Measurements from ENCODE around the gene AATF.

AATF gene

GRCh38 chr17:37081287-37081686 is 132.5 kb downstream of the AATF start:
- no peak for DNase-seq (ENCODE audit: low read depth, low spot score)

DNA sequence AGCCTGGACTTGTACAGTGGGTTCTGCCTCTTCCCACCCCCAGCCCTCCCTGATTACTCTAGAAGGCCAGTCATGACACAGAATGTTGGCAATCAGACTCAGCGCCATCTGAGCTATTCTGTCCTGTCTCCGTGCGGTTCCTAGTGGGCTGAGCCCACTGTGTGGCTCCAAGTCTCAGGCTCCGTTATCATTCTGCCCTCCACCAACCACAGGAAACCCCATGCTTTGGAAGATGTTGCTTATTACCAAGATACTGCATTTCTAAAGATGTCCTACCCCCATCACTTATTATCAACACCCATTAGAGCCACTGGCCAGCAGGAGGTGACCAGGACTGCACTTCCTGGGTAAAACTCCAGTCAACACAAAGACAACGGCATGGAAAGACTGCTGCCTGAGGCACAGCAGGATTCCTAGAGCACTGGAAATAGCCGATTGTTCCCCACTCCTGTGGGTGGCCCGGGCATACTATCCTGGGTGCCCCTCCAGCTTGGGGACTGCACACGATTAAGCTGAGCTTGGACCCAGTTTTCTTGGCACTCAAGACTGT is 133.6 kb downstream of the AATF start:
- DNase-seq (ENCODE audit: low read depth, low spot score): peak; percentile 34

DNA sequence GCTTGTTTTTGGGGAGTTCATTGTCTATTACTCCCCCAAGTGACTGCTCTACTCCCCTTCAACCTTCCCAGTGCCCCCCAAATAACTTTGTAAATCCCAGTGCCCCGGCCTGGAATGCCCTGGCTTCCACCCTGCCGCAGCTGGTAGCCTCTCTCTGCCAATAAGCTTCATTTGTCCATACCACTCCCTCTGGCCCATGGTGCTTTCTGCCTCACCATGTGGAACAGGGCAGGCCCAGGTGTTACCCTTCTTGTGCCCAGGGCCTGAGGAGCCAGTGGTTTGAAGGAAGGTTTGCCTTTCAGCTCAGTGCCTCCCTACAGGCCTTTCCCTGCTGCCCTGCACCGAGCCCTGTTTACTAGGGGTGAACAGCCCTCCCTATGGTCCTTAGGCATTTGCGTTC is 134.2 kb downstream of the AATF start:
- no peak for DNase-seq (ENCODE audit: low read depth, low spot score)

DNA sequence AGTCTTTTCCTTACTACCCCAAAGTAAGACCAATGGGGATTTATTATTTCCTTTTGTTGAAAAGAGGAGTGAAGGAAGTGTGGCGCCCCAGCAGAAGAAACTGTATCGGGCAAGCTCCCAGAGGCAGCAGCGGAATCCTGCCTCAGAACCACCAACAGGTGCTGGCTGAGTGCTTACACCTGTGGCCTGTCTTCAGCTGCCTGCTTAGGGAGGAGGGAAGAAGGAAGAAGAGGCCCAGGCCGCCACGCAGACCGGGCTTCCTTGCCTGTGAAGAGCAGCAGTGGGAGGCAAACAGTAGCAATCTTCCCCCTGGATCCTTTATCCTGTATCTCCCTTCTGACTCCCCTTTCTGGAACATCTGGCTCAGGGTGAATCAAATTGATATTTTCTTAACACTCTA is 134.7 kb downstream of the AATF start:
- no peak for DNase-seq (ENCODE audit: low read depth, low spot score)

DNA sequence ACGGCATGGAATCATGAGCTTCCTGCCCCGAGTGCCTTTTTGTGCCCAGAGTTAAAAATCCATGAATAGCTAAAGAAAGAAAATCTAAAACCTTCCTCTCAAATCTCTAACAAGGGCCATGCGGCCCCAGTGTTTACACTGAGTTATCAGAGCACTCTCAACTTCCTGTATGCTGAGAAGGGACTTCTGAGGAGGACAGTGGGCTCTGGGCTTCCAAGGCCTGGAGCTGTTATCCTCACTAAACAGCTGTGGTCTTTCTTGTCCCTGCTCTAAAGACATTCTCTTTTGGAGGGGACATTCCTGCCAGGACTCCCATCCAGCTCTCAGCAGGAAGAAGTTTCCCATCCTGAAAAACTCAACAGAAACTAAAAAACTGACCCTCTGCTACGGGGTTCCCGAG is 135.6 kb downstream of the AATF start:
- no peak for DNase-seq (ENCODE audit: low read depth, low spot score)

DNA sequence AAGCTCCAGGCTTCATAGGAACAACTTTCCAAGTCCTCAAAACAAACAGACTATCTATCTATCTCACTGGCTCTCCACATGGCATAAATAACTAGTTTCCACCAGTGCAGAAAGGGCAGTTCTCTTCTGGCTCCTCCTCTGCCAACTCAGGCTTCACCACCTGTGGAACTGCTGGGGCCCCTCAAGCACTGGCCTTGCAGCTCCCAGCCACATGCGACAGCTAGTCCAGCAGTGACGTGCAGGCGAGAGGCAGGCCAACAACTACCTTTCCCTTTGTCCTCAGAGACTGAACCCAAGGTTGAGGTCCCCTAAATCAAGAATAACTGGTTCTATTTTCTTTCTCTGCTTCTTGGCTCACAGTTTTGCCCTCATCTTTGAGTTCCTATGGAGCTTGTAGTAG is 137.6 kb downstream of the AATF start:
- DNase-seq (ENCODE audit: low read depth, low spot score): no peak

GRCh38 chr17:37086948-37087347 is 138.2 kb downstream of the AATF start:
- no peak for DNase-seq (ENCODE audit: low read depth, low spot score)

GRCh38 chr17:37087683-37088082 is 138.9 kb downstream of the AATF start:
- DNase-seq (ENCODE audit: low read depth, low spot score): no peak

DNA sequence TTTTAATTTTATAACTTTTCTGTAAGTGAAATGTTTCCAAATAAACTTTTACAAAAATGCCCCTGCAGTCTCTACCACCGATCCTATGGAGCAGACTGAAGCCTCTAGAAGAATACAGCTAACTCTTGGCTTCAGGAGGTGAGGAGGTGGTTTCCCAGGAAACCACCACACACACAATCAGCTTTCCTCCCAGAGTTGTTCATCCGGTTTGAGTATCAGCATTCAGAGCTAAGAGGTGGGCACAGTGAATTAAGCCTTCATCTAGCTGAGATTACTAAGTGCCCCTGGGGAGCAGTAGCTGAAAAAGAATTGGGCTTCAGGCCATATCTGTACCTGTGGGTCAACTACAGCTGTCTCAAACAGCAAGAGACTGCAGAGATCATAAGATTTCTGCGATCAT is 139.7 kb downstream of the AATF start:
- peak; percentile 58 for DNase-seq (ENCODE audit: low read depth, low spot score)

GRCh38 chr17:37088913-37089312 is 140.2 kb downstream of the AATF start:
- no peak for DNase-seq (ENCODE audit: low read depth, low spot score)

DNA sequence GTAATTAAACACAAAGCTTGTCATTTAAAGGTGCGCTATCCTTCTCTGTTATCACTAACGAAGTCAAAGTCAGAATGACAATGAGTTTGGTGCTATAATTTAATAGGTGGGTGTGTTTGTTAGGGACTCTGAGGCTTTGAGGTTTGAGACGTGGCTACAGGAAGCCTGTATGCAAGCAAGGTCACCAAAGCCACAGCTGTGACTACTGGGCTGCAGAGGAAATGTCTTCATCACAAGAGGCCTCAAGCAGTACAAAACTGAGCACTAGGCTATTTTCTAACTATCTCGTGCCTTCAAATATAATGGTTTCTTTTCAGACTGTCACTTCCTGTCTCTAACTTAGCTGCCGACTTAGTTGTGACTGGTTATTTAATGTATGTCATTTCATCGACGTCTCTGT is 141.2 kb downstream of the AATF start:
- DNase-seq (ENCODE audit: low read depth, low spot score): no peak

- DNase-seq (ENCODE audit: low read depth, low spot score): no peak
These were observed 142.2 kb downstream of the AATF start for GRCh38 chr17:37090941-37091340.

DNA sequence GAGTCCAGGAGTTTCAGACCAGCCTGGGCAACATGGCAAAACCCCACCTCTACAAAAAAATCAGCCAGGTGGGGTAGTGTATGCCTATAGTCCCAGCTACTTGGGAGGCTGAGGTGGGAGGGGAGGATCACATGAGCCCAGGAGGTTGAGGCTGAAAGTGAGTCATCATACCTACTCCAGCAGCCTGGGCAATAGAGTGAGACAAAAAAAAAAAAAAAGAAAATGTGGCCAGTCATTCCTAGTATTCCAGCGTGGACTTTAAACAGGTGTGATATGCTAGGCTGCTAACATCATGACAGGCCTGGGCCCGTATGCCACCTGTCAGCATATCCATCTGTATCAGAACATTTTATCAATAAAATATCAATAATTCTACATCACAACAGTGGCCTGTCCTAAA is 143.3 kb downstream of the AATF start:
- no peak for DNase-seq (ENCODE audit: low read depth, low spot score)

- DNase-seq (ENCODE audit: low read depth, low spot score): no peak
These were observed 143.9 kb downstream of the AATF start for GRCh38 chr17:37092701-37093100.

GRCh38 chr17:37094391-37094790 is 145.6 kb downstream of the AATF start:
- DNase-seq (ENCODE audit: low read depth, low spot score): no peak

- no peak for DNase-seq (ENCODE audit: low read depth, low spot score)
These were observed 147.3 kb downstream of the AATF start for GRCh38 chr17:37096071-37096470.

GRCh38 chr17:37097154-37097553 is 148.4 kb downstream of the AATF start:
- DNase-seq (ENCODE audit: low read depth, low spot score): no peak

DNA sequence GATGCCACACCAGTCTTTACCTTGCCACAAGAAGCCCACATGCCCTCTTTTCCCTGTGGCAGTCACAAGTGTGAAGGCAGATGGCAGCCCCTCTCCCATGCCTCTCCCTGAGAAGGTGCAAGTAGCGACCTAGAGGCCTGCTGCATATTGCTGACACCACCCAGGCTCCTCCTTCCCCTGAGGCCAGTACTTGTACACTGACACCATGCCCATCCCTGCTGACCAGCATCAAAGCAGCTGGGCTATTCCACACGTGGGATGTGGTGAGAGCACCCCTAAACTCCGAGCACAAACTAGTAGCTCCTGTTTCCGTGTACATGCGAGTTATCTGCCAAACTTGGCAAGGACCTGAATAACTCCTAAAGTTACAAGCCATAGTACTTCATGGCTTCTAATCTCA is 149.4 kb downstream of the AATF start:
- no peak for DNase-seq (ENCODE audit: low read depth, low spot score)

GRCh38 chr17:37098910-37099664 is 150.3 kb downstream of the AATF start:
- no peak for DNase-seq (ENCODE audit: low read depth, low spot score)

DNA sequence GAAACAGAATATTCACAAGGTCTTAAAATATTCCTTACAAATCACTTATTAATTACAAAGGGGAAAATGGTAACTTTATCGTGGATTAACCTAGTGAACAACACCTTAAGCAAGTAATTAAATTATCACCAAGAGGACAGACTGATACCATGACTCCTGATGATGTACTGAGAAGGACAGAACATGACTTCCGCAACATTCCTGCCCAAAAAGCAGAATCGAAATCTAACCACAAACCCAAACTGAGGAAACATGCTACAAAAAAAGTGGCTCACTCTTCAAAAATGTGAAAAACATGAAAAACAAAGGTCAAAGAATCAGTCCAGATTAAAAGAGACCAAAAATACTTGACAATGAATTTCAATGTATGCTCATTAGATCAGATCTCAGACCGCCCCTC is 151.5 kb downstream of the AATF start:
- DNase-seq (ENCODE audit: low read depth, low spot score): no peak

DNA sequence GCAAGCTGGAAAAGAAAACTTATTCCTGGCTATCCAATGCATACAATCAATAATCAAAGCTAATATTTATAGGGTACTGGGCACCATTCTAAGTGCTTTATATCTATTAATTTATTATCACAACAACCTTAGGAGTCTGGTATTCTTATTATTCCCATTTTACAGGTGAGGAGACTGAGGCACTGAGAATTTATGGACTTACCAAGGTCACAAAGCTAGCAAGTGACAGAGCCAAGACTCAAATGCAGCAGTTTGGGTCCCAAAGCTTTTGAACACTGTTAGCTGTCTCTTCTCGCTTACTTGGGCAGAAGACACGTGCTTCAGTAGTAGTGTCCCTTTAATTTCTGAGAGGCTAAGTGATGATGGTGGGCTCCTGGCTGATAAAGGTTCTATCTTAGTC is 152.6 kb downstream of the AATF start:
- no peak for DNase-seq (ENCODE audit: low read depth, low spot score)

- no peak for DNase-seq (ENCODE audit: low read depth, low spot score)
These were observed 154.5 kb downstream of the AATF start for GRCh38 chr17:37103231-37103630.

- no peak for DNase-seq (ENCODE audit: low read depth, low spot score)
These were observed 157.3 kb downstream of the AATF start for GRCh38 chr17:37106049-37106448.

Data from ELF-1 (cell line).